ENCODE data around the gene SLC35A5.

- TF ChIP-seq POLR2A (IDR thresholded peaks at IDR 0.05; ENCODE audit: low read length) (no peak), GATA1 (IDR thresholded peaks at IDR 0.05; ENCODE audit: low read depth, low read length) (no peak)
Measured at GRCh38 chr3:112572701-112573100, 10.9 kb downstream of the SLC35A5 start.
